Measurements from ENCODE around the gene PCDH11X.
"Not testable (repeated sequence)": the region's sequence is repeated elsewhere in the genome, so short reads cannot be mapped to it uniquely, and the experiment has no call there.

GRCh38 chrX:91747446-91747845 lies 31.7 kb upstream of the PCDH11X start:
- TF ChIP-seq, protein P1, sequence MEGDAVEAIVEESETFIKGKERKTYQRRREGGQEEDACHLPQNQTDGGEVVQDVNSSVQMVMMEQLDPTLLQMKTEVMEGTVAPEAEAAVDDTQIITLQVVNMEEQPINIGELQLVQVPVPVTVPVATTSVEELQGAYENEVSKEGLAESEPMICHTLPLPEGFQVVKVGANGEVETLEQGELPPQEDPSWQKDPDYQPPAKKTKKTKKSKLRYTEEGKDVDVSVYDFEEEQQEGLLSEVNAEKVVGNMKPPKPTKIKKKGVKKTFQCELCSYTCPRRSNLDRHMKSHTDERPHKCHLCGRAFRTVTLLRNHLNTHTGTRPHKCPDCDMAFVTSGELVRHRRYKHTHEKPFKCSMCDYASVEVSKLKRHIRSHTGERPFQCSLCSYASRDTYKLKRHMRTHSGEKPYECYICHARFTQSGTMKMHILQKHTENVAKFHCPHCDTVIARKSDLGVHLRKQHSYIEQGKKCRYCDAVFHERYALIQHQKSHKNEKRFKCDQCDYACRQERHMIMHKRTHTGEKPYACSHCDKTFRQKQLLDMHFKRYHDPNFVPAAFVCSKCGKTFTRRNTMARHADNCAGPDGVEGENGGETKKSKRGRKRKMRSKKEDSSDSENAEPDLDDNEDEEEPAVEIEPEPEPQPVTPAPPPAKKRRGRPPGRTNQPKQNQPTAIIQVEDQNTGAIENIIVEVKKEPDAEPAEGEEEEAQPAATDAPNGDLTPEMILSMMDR (IDR thresholded peaks at IDR 0.05), result not testable (repeated sequence)
- not testable (repeated sequence) for TF ChIP-seq POLR2A (IDR thresholded peaks at IDR 0.05)
